ENCODE results near the gene DBI.
"Not testable (repeated sequence)": the region's sequence is repeated elsewhere in the genome, so short reads cannot be mapped to it uniquely, and the experiment has no call there.

Gene DBI

DNA sequence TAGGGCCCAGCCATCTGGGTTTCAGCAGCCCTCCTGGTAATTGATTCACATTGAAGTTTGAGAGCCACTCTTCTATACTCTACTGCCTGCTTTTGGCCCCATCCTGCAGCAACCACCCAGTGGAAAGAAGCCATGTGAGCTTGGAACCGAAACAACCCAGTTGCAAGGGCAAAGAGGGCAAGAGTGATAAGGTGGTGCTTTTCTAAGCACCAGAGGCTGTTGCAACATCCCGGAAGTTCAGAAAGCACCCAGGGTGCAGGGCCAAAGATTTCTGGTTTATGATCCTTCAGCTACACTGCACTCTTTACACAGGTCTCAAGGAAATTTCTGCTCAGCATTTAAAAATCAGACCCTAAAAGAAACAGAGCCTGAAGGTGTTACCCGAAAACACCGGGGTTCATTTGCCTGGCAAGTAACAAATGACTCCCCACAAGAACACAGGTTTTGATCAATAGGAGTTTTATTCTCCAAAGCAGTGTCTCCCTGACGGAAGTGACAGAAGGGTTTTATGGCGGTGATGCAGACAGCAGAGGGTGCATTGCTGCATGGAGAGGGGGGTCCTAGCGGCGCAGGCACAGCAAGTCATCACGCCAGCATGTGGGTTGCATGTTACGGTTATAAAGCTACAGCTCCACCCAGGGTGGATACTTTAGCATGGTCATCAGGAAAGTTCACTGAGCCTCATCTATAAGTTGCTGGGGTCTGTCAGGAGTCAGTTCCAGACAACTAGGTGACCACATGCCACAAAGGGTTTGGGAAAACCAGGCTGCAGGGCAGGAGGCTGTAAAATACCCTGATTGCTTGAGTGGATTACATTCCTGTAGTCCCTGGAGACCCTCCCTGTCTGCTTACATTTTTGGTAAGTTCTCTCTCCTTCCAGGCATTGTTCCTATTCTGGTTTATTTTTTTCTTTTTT lies 36.1 kb downstream of the DBI start:
- peak in 2 of 4 experiments; percentile 23 to 48 for DNase-seq

DNA sequence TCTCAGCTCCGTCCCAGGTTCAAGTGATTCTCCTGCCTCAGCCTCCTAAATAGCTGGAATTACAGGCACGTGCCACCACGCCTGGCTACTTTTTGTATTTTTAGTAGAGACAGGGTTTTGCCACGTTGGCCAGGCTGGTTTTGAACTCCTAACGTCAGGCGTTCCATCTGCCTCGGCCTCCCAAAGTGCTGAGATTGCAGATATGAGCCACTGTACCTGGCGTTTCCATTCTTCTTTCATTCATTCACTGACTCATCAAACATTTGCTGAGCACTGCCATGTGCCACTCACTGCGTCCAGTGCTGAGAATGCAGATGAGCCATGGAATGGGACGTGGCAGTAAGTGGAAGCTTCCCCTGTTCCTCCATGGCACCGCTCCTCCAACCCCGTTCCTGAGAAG lies 36.8 kb downstream of the DBI start:
- not testable (repeated sequence) for DNase-seq

GRCh38 chr2:119405151-119405550 lies 38.4 kb downstream of the DBI start:
- no peak for DNase-seq

- peak; percentile 73 to 84 (median 78) for DNase-seq
Measured at GRCh38 chr2:119407430-119408220, 40.8 kb downstream of the DBI start.

GRCh38 chr2:119408221-119408619 lies 41.4 kb downstream of the DBI start:
- DNase-seq = peak in 3 of 4 experiments; percentile 37 to 69 (median 49)

- DNase-seq = no peak
Measured at GRCh38 chr2:119409506-119409905, 42.7 kb downstream of the DBI start.

- DNase-seq = no peak
Measured at GRCh38 chr2:119414894-119415293, 48.1 kb downstream of the DBI start.

DNA sequence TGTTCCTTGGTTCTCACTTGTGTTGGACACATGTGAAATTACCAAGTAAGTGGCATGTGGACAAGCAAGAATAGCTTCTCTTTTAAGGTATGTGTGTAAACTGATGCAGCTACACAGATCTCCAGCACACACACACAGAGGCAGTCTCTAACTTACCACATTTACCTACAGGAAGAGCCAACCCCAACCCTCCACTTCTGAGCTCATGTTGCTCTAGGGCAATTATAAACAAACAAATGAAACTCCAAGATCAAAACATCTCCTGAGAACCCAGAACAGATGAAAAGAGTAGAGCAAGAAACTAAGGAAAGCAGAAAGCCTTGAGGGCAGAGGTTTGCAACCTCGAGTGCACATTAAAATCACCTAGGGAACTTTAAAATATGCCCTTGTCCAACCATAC lies 48.9 kb downstream of the DBI start:
- no peak for DNase-seq

- DNase-seq = no peak
Measured at GRCh38 chr2:119416299-119416923, 49.6 kb downstream of the DBI start.

- no peak for DNase-seq
Measured at GRCh38 chr2:119417908-119418307, 51.1 kb downstream of the DBI start.

- DNase-seq = no peak
Measured at GRCh38 chr2:119419065-119419464, 52.3 kb downstream of the DBI start.

DNA sequence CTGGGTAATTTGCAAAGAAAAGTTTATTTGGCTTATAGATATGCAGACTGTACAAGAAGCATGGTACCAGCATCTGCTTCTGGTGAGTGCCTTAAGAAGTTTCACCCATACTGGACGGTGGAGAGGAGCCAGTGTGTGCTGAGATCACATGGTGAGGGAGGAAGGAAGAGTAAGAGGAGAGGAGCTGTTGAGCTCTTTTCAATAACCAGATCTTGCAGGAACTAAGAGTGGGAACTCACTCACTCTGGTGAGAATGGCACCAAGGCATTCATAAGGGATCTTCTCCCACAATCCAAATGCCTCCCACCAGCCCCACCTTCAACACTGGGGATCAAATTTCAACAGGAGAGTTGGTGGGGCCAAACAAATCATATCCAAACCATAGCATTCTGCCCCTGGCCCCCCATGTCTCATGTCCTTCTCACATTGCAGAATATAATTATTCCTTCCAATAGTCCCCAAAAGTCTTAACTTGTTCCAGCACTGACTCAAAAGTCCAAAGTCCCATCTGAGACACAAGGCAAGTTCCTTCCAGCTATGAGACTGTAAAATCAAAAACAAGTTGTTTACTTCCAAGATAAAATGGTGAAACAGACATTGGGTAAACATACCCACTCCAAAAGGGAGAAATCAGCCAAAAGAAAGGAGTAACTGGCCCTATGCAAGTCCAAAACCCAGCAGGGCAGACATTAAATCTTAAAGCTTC lies 53.2 kb downstream of the DBI start:
- peak in 3 of 4 experiments; percentile 36 to 57 (median 42) for DNase-seq

- no peak for DNase-seq
Measured at GRCh38 chr2:119421304-119421703, 54.5 kb downstream of the DBI start.

GRCh38 chr2:119421741-119422140 lies 55.0 kb downstream of the DBI start:
- DNase-seq = peak in 2 of 4 experiments; percentile 40 to 43

Data from suppressor macrophage (primary cell).